Retina (tissue), 1 donor: ENCODE measurements around the gene ZNRF1.
A peak's percentile ranks its signal among the peaks of the same experiment; 100 is the strongest.
"Not testable (repeated sequence)": the region's sequence is repeated elsewhere in the genome, so short reads cannot be mapped to it uniquely, and the experiment has no call there.

Experiments used
- DNase-seq: peaks from one replicate; pipeline ENCODE4 v3.0.0-alpha.2; 2016

Gene ZNRF1

GRCh38 chr16:75003931-75004330 is 5.1 kb downstream of the ZNRF1 start:
- DNase-seq, result no peak

- no peak for DNase-seq
Measured at GRCh38 chr16:75004460-75004859, 5.6 kb downstream of the ZNRF1 start.

- no peak for DNase-seq
Measured at GRCh38 chr16:75005697-75006096, 6.9 kb downstream of the ZNRF1 start.

- DNase-seq, result no peak
Measured at GRCh38 chr16:75007443-75007842, 8.6 kb downstream of the ZNRF1 start.

GRCh38 chr16:75010427-75010826 is 11.6 kb downstream of the ZNRF1 start:
- no peak for DNase-seq

GRCh38 chr16:75011634-75012307 is 12.9 kb downstream of the ZNRF1 start:
- no peak for DNase-seq

GRCh38 chr16:75012380-75013081 is 13.7 kb downstream of the ZNRF1 start:
- DNase-seq, result no peak

- DNase-seq, result not testable (repeated sequence)
Measured at GRCh38 chr16:75013123-75013522, 14.3 kb downstream of the ZNRF1 start.

- DNase-seq, result no peak
Measured at GRCh38 chr16:75014318-75014717, 15.5 kb downstream of the ZNRF1 start.

- DNase-seq, result not testable (repeated sequence)
Measured at GRCh38 chr16:75016451-75017081, 17.7 kb downstream of the ZNRF1 start.

- DNase-seq, result peak; percentile 11
Measured at GRCh38 chr16:75017670-75018525, 19.1 kb downstream of the ZNRF1 start.

- DNase-seq, result no peak
Measured at GRCh38 chr16:75019007-75019406, 20.2 kb downstream of the ZNRF1 start.

GRCh38 chr16:75019586-75019985 is 20.8 kb downstream of the ZNRF1 start:
- DNase-seq, result no peak

- DNase-seq, result no peak
Measured at GRCh38 chr16:75021410-75021809, 22.6 kb downstream of the ZNRF1 start.

GRCh38 chr16:75022567-75022966 is 23.7 kb downstream of the ZNRF1 start:
- no peak for DNase-seq

- no peak for DNase-seq
Measured at GRCh38 chr16:75023009-75023408, 24.2 kb downstream of the ZNRF1 start.

GRCh38 chr16:75024182-75024581 is 25.4 kb downstream of the ZNRF1 start:
- no peak for DNase-seq

GRCh38 chr16:75024594-75024993 is 25.8 kb downstream of the ZNRF1 start:
- no peak for DNase-seq

- no peak for DNase-seq
Measured at GRCh38 chr16:75025761-75026160, 26.9 kb downstream of the ZNRF1 start.

GRCh38 chr16:75026239-75026891 is 27.5 kb downstream of the ZNRF1 start:
- DNase-seq, result not testable (repeated sequence)

GRCh38 chr16:75026892-75027391 is 28.1 kb downstream of the ZNRF1 start:
- no peak for DNase-seq
